Measurements from ENCODE around the gene MYZAP.

Gene MYZAP

GRCh38 chr15:57565311-57565710 lies 26.4 kb upstream of the MYZAP start:
- DNase-seq, result no peak

- no peak for DNase-seq
Observed at GRCh38 chr15:57566834-57567233, 24.9 kb upstream of the MYZAP start.

- DNase-seq, result no peak
Observed at GRCh38 chr15:57567891-57568290, 23.8 kb upstream of the MYZAP start.

GRCh38 chr15:57568299-57568698 lies 23.4 kb upstream of the MYZAP start:
- DNase-seq, result no peak

GRCh38 chr15:57570340-57570739 lies 21.4 kb upstream of the MYZAP start:
- DNase-seq, result no peak

GRCh38 chr15:57570994-57571393 lies 20.7 kb upstream of the MYZAP start:
- DNase-seq, result peak; percentile 76

- DNase-seq, result no peak
Observed at GRCh38 chr15:57571725-57572124, 20.0 kb upstream of the MYZAP start.

- no peak for DNase-seq
Observed at GRCh38 chr15:57572468-57572867, 19.2 kb upstream of the MYZAP start.

GRCh38 chr15:57573151-57573550 lies 18.6 kb upstream of the MYZAP start:
- DNase-seq, result no peak

GRCh38 chr15:57575363-57575762 lies 16.3 kb upstream of the MYZAP start:
- DNase-seq, result no peak

- no peak for DNase-seq
Observed at GRCh38 chr15:57578288-57578900, 13.3 kb upstream of the MYZAP start.

GRCh38 chr15:57580428-57580827 lies 11.3 kb upstream of the MYZAP start:
- no peak for DNase-seq

- no peak for DNase-seq
Observed at GRCh38 chr15:57580866-57581265, 10.8 kb upstream of the MYZAP start.

- DNase-seq, result no peak
Observed at GRCh38 chr15:57582090-57582489, 9.6 kb upstream of the MYZAP start.

GRCh38 chr15:57583282-57583681 lies 8.4 kb upstream of the MYZAP start:
- DNase-seq, result no peak

- no peak for DNase-seq
Observed at GRCh38 chr15:57583720-57584119, 8.0 kb upstream of the MYZAP start.

- no peak for DNase-seq
Observed at GRCh38 chr15:57586661-57587424, 4.9 kb upstream of the MYZAP start.

GRCh38 chr15:57589281-57589680 lies 2.4 kb upstream of the MYZAP start:
- no peak for DNase-seq

- DNase-seq, result no peak
Observed at GRCh38 chr15:57589754-57590153, 1.9 kb upstream of the MYZAP start.

- DNase-seq, result no peak
Observed at GRCh38 chr15:57591237-57591821, 375 bp upstream of the MYZAP start.

GRCh38 chr15:57592426-57592825 lies 722 bp downstream of the MYZAP start:
- DNase-seq, result no peak

GRCh38 chr15:57592836-57593420 lies 1.2 kb downstream of the MYZAP start:
- no peak for DNase-seq

GRCh38 chr15:57594479-57594878 lies 2.8 kb downstream of the MYZAP start:
- DNase-seq, result no peak
